H9 (cell line): ENCODE data around the gene ZNF35. TPM values are rescaled to one million over a fixed set of nuclear protein-coding genes. Genes with fewer than 3 reads are reported as not detected.

Experiments
- DNase-seq: peaks from one replicate; pipeline ENCODE4 v3.0.0-alpha.2; 2017
- H2AFZ ChIP-seq: one replicate; pipeline ENCODE4 v1.6.1; 2013; ENCODE audit warnings: mild to moderate bottlenecking, low read length, control low read depth, moderate library complexity
- H2AK5ac ChIP-seq: 2 replicates; pipeline ENCODE4 v1.6.1; 2013; ENCODE audit warnings: low read length, control low read depth, mixed read lengths; ENCODE audit not compliant: insufficient read length
- H2BK120ac ChIP-seq: one replicate; pipeline ENCODE4 v1.6.1; 2013; ENCODE audit warnings: low read depth, mild to moderate bottlenecking, low read length, control low read depth, inconsistent platforms; ENCODE audit not compliant: poor library complexity, severe bottlenecking
- H2BK12ac ChIP-seq: 2 replicates; pipeline ENCODE4 v1.6.1; 2013; ENCODE audit warnings: low read length, control low read depth, mixed read lengths, low read depth; ENCODE audit not compliant: insufficient read length
- H2BK15ac ChIP-seq: 2 replicates; pipeline ENCODE4 v1.6.1; 2013; ENCODE audit warnings: low read depth, low read length, control low read depth
- H2BK20ac ChIP-seq: one replicate; pipeline ENCODE4 v1.6.1; 2013; ENCODE audit warnings: low read depth, mild to moderate bottlenecking, low read length, control low read depth, inconsistent platforms; ENCODE audit not compliant: poor library complexity, severe bottlenecking
- H2BK5ac ChIP-seq: 2 replicates; pipeline ENCODE4 v1.6.1; 2013; ENCODE audit warnings: low read length, control low read depth, mixed read lengths; ENCODE audit not compliant: insufficient read length
- H3K14ac ChIP-seq: 2 replicates; pipeline ENCODE4 v1.6.1; 2013; ENCODE audit warnings: low read length, control low read depth; ENCODE audit not compliant: insufficient read depth
- H3K18ac ChIP-seq: 2 replicates; pipeline ENCODE4 v1.6.1; 2013; ENCODE audit warnings: low read depth, mild to moderate bottlenecking, mixed read lengths, low read length, control low read depth; ENCODE audit not compliant: insufficient read length
- H3K23ac ChIP-seq: 2 replicates; pipeline ENCODE4 v1.6.1; 2013; ENCODE audit warnings: low read length, control low read depth, mixed read lengths, low read depth; ENCODE audit not compliant: insufficient read length
- H3K23me2 ChIP-seq: 2 replicates; pipeline ENCODE4 v1.6.1; 2013; ENCODE audit warnings: low read depth, mild to moderate bottlenecking, mixed read lengths, low read length, control low read depth; ENCODE audit not compliant: insufficient read length, poor library complexity, severe bottlenecking
- H3K27ac ChIP-seq: 2 replicates; pipeline ENCODE4 v1.5.1; 2013; ENCODE audit warnings: low read length, control low read depth, mixed read lengths, low read depth; ENCODE audit not compliant: insufficient read length
- H3K27me3 ChIP-seq: 2 replicates; pipeline ENCODE4 v1.6.1; 2013; ENCODE audit warnings: low read length, control low read depth, inconsistent platforms; ENCODE audit not compliant: insufficient read depth
- H3K4ac ChIP-seq: 2 replicates; pipeline ENCODE4 v1.6.1; 2013; ENCODE audit warnings: low read depth, mild to moderate bottlenecking, control low read depth, inconsistent platforms, low read length, moderate library complexity
- H3K4me1 ChIP-seq: 2 replicates; pipeline ENCODE4 v1.6.1; 2013; ENCODE audit warnings: low read length, control low read depth, inconsistent platforms; ENCODE audit not compliant: insufficient read depth
- H3K4me2 ChIP-seq: 2 replicates; pipeline ENCODE4 v1.6.1; 2013; ENCODE audit warnings: low read length, control low read depth, mixed read lengths; ENCODE audit not compliant: insufficient read length, insufficient read depth
- H3K56ac ChIP-seq: 2 replicates; pipeline ENCODE4 v1.6.1; 2013; ENCODE audit warnings: low read depth, mild to moderate bottlenecking, mixed read lengths, low read length, control low read depth; ENCODE audit not compliant: insufficient read length
- H3K79me1 ChIP-seq: 2 replicates; pipeline ENCODE4 v1.6.1; 2013; ENCODE audit warnings: low read depth, mild to moderate bottlenecking, moderate library complexity, low read length, control low read depth, inconsistent platforms; ENCODE audit not compliant: insufficient read depth, poor library complexity, severe bottlenecking
- H3K79me2 ChIP-seq: 2 replicates; pipeline ENCODE4 v1.6.1; 2013; ENCODE audit warnings: low read length, control low read depth, inconsistent platforms; ENCODE audit not compliant: insufficient read depth
- H3K9ac ChIP-seq: 2 replicates; pipeline ENCODE4 v1.6.1; 2013; ENCODE audit warnings: low read length, control low read depth, mixed read lengths; ENCODE audit not compliant: insufficient read length; ENCODE audit errors: extremely low read depth
- H3K9me3 ChIP-seq: one replicate; pipeline ENCODE4 v1.6.1; 2013; ENCODE audit warnings: low read depth, low read length, inconsistent platforms; ENCODE audit not compliant: control insufficient read depth
- H3T11ph ChIP-seq: one replicate; pipeline ENCODE4 v1.6.1; 2013; ENCODE audit warnings: mild to moderate bottlenecking, low read length, control low read depth, inconsistent platforms
- H4K20me1 ChIP-seq: one replicate; pipeline ENCODE4 v1.6.1; 2013; ENCODE audit not compliant: control insufficient read depth, insufficient read length, insufficient read depth
- H4K5ac ChIP-seq: 2 replicates; pipeline ENCODE4 v1.6.1; 2013; ENCODE audit warnings: low read depth, mild to moderate bottlenecking, mixed read lengths, low read length, control low read depth; ENCODE audit not compliant: insufficient read length
- H4K8ac ChIP-seq: replicated peaks from 2 replicates; pipeline ENCODE4 v1.6.1; 2013; ENCODE audit warnings: low read length, control low read depth, mixed read lengths, low read depth; ENCODE audit not compliant: insufficient read length
- H4K91ac ChIP-seq: 2 replicates; pipeline ENCODE4 v1.6.1; 2013; ENCODE audit warnings: low read depth, mild to moderate bottlenecking, moderate library complexity, mixed read lengths, low read length, control low read depth; ENCODE audit not compliant: insufficient read length
- H3K27ac Mint-ChIP-seq, 3 experiments: 2 replicates in 2 of 3; 3 replicates in 1 of 3; pipeline ENCODE4 v1.8.0; 2020 to 2021; ENCODE audit warnings: mixed read lengths in 3 of 3, mild to moderate bottlenecking in 1 of 3, moderate library complexity in 1 of 3
- H3K27me3 Mint-ChIP-seq: 2 replicates; pipeline ENCODE4 v1.8.0; 2021; ENCODE audit warnings: low read depth, mild to moderate bottlenecking, moderate library complexity, mixed read lengths
- H3K36me3 Mint-ChIP-seq, 3 experiments: 2 replicates in 2 of 3; 3 replicates in 1 of 3; pipeline ENCODE4 v1.8.0; 2020 to 2021; ENCODE audit warnings: low read depth in 3 of 3, mixed read lengths in 3 of 3; ENCODE audit not compliant: insufficient read depth in 1 of 3
- H3K4me1 Mint-ChIP-seq, 2 experiments: 2 replicates each; pipeline ENCODE4 v1.8.0; 2020; ENCODE audit warnings: mixed read lengths in 2 of 2
- H3K4me3 Mint-ChIP-seq, 2 experiments: 2 replicates in 1 of 2; 3 replicates in 1 of 2; pipeline ENCODE4 v1.8.0; 2020 to 2021; ENCODE audit warnings: mild to moderate bottlenecking in 2 of 2, mixed read lengths in 2 of 2, moderate library complexity in 1 of 2
- H3K9me3 Mint-ChIP-seq, 2 experiments: 2 replicates in 1 of 2; 3 replicates in 1 of 2; pipeline ENCODE4 v1.8.0; 2020; ENCODE audit warnings: mild to moderate bottlenecking in 2 of 2, mixed read lengths in 2 of 2, moderate library complexity in 1 of 2
- CTCF ChIP-seq: fragments of 200-600 bp; sonication (generic); conservative IDR thresholded peaks from 3 replicates; pipeline ENCODE4 v1.8.0; 2021; ENCODE audit warnings: antibody characterized with exemption, mild to moderate bottlenecking
- WGBS: extraction: QIAGEN DNeasy Blood & Tissue Kit; methylation state at CpG from one replicate; pipeline ENCODE4 v1.1.7; 2013; ENCODE audit warnings: missing lambda C conversion rate, low lambda C conversion rate, mixed read lengths; ENCODE audit not compliant: insufficient read length; ENCODE audit errors: extremely low coverage; 5-methylcytosine and 5-hydroxymethylcytosine counted together
- total RNA-seq: library from RNA; stranded (reverse); gene quantifications from 2 replicates; pipeline ENCODE4 v1.2.1, GENCODE V29; 2021

Gene ZNF35
- total RNA-seq, 1 experiment from 2014 or later, result 27.3 TPM

GRCh38 chr3:44624749-44625480 lies 23.6 kb upstream of the ZNF35 start, which contains the start of gene ZNF197:
ZNF197 (plus strand) TSS chr3:44625036; CDS start chr3:44629155, 4,119 bp downstream.
- H3K4me1 Mint-ChIP-seq, result peaks cover 9 to 10% of the 10 kb centered on the region in 2 experiments
- Histone ChIP-seq H2BK120ac (no peak within 1 kb of the TSS), H2BK20ac (no peak within 1 kb of the TSS), H2BK5ac (peak within 1 kb of the TSS; percentile 31), H4K91ac (no peak within 1 kb of the TSS), H3K4ac (no peak within 1 kb of the TSS), H3K18ac (peak within 1 kb of the TSS; percentile 33), H3K23ac (no peak within 1 kb of the TSS), H3K9me3 (no peaks in the 10 kb centered on the region), H3K4me2 (peak within 1 kb of the TSS; percentile 98), H4K20me1 (no peaks in the 10 kb centered on the region), H4K5ac (no peak within 1 kb of the TSS), H3T11ph (no peak within 1 kb of the TSS), H4K8ac (no peak within 1 kb of the TSS), H2AFZ (peak within 1 kb of the TSS; percentile 91), H3K23me2 (peaks cover 13% of the 10 kb centered on the region), H3K27me3 (no peaks in the 10 kb centered on the region), H3K14ac (peak within 1 kb of the TSS; percentile 57), H3K27ac (no peak within 1 kb of the TSS), H3K4me1 (no peaks in the 10 kb centered on the region), H2AK5ac (no peak within 1 kb of the TSS), H2BK15ac (no peak within 1 kb of the TSS), H3K56ac (no peak within 1 kb of the TSS), H3K79me2 (peaks cover 2% of the 10 kb centered on the region; the same call in 1 of the 2 replicates), H3K79me1 (no peaks in the 10 kb centered on the region), H2BK12ac (no peak within 1 kb of the TSS), H3K9ac (peak within 1 kb of the TSS; percentile 75)
- peaks cover 1% of the 10 kb centered on the region; the same call in 1 of the 2 replicates for H3K27me3 Mint-ChIP-seq
- H3K9me3 Mint-ChIP-seq, result no peaks in the 10 kb centered on the region
- TF ChIP-seq CTCF, result peak; percentile 26; the same call in 2 of the 3 replicates
- WGBS, result no CpG with 5 or more reads among the region's 47 CpGs
- peak; percentile 92 for DNase-seq
- peaks cover 0 to 7% (median 6%) of the 10 kb centered on the region in 3 experiments; a peak in 3 of 7 replicates for H3K36me3 Mint-ChIP-seq
- H3K27ac Mint-ChIP-seq, result peak within 1 kb of the TSS; percentile 83 to 94 (median 85)
- H3K4me3 Mint-ChIP-seq, result peak within 1 kb of the TSS; percentile 92 to 95
